GM18517 (cell line): ENCODE measurements around the gene CEBPE.

Experiments used
- ATAC-seq: cut with Tn5 transposase; IDR thresholded peaks from one replicate; pipeline ENCODE4 v1.9.1; 2021; ENCODE audit warnings: mild to moderate bottlenecking, moderate library complexity; ENCODE audit not compliant: unreplicated experiment

Gene CEBPE

GRCh38 chr14:23104591-23105347 lies 14.3 kb downstream of the CEBPE start, which contains the start of gene CIROP:
Gene CIROP (minus strand): TSS chr14:23104989. CDS start chr14:23104920, 69 bp downstream.
- no peak for ATAC-seq

DNA sequence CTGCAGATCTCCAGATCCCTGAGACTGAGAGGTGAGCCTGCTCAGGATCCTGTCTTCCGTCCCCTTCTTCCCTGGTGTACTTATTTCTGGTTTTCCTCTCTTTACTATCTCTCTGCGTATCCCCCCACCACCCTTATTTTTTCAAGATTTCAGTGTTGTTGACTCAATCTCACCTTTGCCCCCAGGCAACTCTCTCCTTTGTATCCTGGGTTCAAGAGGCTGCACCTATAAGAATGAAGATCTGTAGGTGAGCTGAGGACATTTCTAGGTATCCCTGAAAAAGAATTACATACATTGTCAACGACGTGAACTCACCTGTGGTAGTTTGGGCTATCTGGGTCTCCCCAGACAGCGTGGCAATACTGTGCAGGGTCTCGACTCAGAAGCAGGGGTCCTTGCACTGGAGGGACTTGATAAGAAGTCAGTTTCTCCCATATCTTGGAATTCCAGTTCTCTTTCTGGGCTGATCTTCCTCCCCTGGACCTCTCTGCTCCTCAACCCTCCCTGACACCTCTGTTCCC lies 14.9 kb downstream of the CEBPE start:
- ATAC-seq, result no peak

GRCh38 chr14:23103581-23103980 lies 15.5 kb downstream of the CEBPE start:
- ATAC-seq, result no peak

- ATAC-seq, result no peak
Measured at GRCh38 chr14:23102801-23103200, 16.3 kb downstream of the CEBPE start.

GRCh38 chr14:23101986-23102625 lies 16.9 kb downstream of the CEBPE start:
- ATAC-seq, result no peak

DNA sequence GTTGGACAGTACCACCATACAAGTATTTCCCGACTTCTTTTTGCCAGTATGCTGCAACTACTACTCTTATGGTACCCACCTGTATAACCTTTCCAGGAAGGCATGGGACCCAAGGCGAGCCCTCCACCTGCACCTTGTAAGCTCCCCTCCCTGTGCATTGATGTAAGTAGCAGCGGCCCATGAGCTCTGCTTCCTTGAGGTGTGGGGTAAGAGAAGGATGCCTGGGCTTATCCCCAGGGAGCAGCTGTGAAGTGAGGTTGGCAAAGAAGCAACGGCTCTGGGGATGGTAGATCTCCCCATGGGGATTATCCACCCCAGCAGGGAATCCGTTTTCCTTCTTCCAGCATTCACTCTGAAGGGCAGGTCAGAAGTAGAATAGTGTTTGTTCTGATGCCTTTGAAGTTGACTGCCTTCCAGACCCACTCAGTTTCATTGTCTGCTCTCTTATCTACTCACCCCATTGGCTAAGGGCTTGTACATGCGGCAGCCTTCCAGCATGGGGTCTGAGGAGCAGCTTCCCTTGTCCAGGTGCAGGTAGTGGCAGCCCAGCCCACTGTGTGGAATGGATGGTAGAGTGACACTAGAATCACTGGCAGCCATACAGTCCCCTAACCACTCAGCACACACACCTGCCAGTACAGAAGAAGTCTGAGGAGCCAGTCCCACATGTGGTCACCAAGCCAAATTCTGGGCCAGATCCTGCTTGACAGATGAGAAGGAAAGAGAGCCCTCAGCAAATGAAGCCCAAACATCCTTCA lies 17.7 kb downstream of the CEBPE start:
- no peak for ATAC-seq

DNA sequence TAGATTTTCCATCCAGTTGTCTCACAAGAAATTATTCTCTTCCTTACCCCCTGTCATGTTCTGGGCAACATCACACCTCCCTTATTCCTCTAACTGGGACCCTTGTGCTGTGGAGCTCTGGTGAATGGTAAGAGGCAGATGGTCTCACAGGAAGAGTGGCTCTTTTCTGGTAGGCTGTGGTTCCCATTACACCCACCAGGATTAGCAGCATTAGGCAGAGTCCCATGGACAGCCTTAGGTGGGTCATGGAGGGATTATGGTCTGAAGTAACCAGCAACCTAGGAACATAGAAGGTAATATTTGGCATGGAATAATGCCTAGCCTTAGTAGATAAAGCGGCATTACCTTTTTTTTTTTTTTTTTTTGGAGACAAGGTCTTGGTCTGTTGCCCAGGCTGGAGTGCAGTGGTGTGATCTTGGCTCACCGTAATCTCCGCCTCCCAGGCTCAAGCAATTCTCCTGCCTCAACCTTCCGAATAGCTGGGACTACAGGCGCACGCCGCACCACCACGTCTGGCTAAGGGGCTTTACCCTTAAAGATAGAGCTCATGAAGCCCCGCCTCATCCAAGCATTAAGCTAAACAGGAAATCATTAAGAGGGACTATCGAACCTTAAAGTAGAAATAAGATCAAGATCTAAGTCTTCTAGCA lies 19.7 kb downstream of the CEBPE start:
- no peak for ATAC-seq

- ATAC-seq, result no peak
Measured at GRCh38 chr14:23097786-23098185, 21.3 kb downstream of the CEBPE start.

- peak; percentile 96 for ATAC-seq
Measured at GRCh38 chr14:23095196-23096108, 23.6 kb downstream of the CEBPE start, which contains the start of gene C14orf119. Gene C14orf119 (plus strand): TSS chr14:23095505. CDS start chr14:23097659, 2,154 bp downstream.

GRCh38 chr14:23094666-23095195 lies 24.3 kb downstream of the CEBPE start, which contains the start of gene ACIN1:
Gene ACIN1 (minus strand): TSS chr14:23095136. CDS start chr14:23095112, 24 bp downstream.
- ATAC-seq, result peak; percentile 37

- ATAC-seq, result no peak
Measured at GRCh38 chr14:23093991-23094665, 24.9 kb downstream of the CEBPE start.

DNA sequence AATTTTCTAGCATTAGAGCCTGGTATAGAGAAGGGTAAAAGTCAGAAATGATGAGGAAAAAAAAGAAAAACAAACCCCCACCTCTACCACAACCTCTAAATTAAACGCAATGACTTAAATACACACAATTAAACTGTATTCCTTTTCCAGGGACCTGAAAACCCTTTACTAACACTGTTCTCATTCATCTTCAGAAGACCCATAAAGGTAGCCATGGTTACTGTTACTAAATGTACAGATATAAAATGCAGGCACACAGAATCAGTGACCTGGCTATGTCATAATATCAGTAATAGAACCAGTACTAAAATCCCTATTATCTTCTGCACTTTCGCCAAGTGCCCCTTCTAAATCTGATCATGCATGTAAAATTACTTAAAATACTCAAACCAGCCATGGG lies 25.5 kb downstream of the CEBPE start:
- ATAC-seq, result no peak

- ATAC-seq, result no peak
Measured at GRCh38 chr14:23093104-23093503, 26.0 kb downstream of the CEBPE start.

- ATAC-seq, result no peak
Measured at GRCh38 chr14:23091294-23092225, 27.5 kb downstream of the CEBPE start.

DNA sequence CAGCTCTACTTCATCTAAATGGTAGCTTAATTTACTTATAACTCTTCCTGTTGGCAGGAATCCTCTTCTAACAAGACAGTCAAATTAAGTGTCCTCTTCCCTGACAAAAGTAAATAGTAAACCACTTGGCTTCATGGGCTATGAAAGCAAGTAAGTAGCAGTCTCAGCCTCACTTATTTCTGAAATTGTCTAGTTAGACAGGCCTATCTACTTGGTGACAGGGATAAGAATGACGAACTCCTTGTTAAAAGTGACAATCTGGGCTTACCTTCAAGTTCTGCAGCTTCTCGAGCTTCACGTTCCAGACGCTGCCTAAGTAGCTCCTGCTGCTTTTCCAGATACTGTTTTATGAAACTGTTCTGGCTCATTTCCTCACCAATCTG lies 28.8 kb downstream of the CEBPE start:
- no peak for ATAC-seq

DNA sequence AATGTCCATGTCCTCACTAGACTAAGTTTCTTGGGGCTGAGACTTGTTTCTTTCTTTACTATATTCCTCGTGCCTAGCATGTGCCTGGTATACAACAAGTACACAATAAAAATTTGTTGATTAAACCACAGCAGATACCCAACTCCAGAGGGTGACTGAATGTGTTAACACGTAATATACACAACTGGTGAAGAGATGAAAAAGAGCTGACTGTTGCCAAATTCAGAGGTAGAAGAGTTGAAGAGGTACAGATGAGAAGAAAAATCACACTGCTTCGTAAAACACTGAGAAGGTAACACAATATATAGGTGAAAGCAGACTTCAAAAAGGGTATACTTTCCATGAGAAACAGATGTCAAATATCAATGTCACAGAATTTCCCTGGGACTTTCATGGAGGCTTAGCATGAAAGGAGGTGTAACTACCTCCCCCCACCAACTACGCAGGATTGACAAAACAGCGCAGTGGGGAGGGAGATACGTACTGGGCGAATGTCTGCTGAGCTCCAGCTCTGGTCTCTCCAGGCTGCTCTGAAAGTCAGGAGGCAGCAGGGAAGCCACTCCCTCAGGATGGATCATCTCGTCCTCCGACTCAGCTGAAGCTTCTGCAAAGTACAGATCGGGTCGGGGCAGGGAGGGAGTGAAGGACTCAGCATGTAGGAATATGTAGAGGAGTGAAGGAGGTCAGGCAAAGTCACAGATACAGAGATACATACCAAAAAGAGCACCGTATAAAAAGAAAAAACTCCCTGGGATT lies 29.4 kb downstream of the CEBPE start:
- no peak for ATAC-seq

GRCh38 chr14:23086565-23086964 lies 32.5 kb downstream of the CEBPE start:
- ATAC-seq, result no peak
